AG09309 (cell line): Measurements from ENCODE around the gene TMEM121.

Experiments used
- DNase-seq: peaks from one replicate; pipeline ENCODE4 v3.0.0-alpha.2; 2010; ENCODE audit warnings: low read depth
- H3K4me3 ChIP-seq: 2 replicates; pipeline ENCODE4 v1.5.1; 2011; ENCODE audit warnings: mild to moderate bottlenecking, low read depth, low read length, moderate library complexity; ENCODE audit not compliant: control insufficient read depth
- CTCF ChIP-seq: IDR thresholded peaks from 2 replicates; pipeline ENCODE4 v1.5.1; 2011; ENCODE audit warnings: mild to moderate bottlenecking, low read depth, low read length, inconsistent platforms; ENCODE audit not compliant: insufficient read depth, control insufficient read depth; ENCODE audit errors: missing control alignments

Gene TMEM121

GRCh38 chr14:105503935-105504692 is 22.3 kb upstream of the TMEM121 start:
- no peak for DNase-seq
- TF ChIP-seq CTCF: no peak

GRCh38 chr14:105505101-105505500 is 21.3 kb upstream of the TMEM121 start:
- TF ChIP-seq CTCF: no peak
- no peak overlapping the region for H3K4me3 ChIP-seq
- DNase-seq: no peak

More at GRCh38 chr14:105503935-105504692, 22.3 kb upstream of the TMEM121 start:
- no peak overlapping the region for H3K4me3 ChIP-seq

GRCh38 chr14:105507247-105507646 is 19.1 kb upstream of the TMEM121 start:
- no peak overlapping the region for H3K4me3 ChIP-seq
- TF ChIP-seq CTCF: no peak
- no peak for DNase-seq

- no peak overlapping the region for H3K4me3 ChIP-seq
- TF ChIP-seq CTCF: no peak
- DNase-seq: no peak
Observed at GRCh38 chr14:105508069-105508468, 18.3 kb upstream of the TMEM121 start.

- no peak overlapping the region for H3K4me3 ChIP-seq
- TF ChIP-seq CTCF: no peak
Observed at GRCh38 chr14:105508601-105509000, 17.8 kb upstream of the TMEM121 start.

GRCh38 chr14:105517096-105517495 is 9.3 kb upstream of the TMEM121 start:
- no peak for TF ChIP-seq CTCF
- DNase-seq: no peak
- H3K4me3 ChIP-seq: no peak overlapping the region

More at GRCh38 chr14:105508601-105509000, 17.8 kb upstream of the TMEM121 start:
- DNase-seq: no peak
